Measurements from ENCODE around the gene SELE. TPM values are rescaled to one million over a fixed set of nuclear protein-coding genes. Genes with fewer than 3 reads are reported as not detected.

SELE gene
- total RNA-seq, 1 donor from 2014 or later = 9.9 TPM

DNA sequence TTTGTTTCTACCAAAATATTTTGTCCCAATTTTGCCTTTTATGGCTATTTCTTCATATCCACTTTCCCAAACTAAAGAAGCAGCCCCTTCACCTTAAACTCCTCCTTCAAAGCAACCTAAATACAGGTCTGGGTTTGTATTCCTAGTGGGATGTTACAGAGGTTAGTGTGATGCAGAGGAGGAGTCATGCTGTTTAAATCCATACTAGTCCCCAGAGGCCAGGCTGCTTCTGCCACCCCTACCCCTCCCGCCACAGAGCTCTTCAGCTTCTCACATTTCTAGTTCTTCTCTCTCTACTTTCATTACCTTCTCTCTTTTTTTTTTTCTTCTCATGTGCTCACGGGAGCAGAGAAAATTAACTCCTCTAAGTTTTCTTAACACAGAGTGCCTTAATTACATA lies 51.8 kb downstream of the SELE start:
- no peak for DNase-seq

DNA sequence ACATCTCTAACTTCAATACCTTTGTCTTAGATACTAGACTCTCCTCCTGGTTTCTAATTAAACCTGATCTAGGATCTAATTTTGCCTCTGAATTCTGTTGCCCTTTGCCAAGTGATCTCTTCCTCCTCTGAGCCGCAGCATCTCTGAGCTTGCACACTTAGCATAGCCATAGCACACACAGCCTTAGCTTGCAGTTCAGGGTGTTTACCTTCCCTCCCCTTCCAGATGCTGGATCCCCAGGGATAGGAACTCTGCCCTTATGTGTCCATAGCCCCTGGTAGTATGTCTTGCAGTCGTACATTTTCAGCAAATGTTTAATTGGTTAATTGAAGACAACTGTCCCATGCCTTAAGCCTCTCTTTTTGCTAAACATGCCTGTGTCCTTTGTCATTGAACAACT lies 52.7 kb downstream of the SELE start:
- peak; percentile 12 for DNase-seq

DNA sequence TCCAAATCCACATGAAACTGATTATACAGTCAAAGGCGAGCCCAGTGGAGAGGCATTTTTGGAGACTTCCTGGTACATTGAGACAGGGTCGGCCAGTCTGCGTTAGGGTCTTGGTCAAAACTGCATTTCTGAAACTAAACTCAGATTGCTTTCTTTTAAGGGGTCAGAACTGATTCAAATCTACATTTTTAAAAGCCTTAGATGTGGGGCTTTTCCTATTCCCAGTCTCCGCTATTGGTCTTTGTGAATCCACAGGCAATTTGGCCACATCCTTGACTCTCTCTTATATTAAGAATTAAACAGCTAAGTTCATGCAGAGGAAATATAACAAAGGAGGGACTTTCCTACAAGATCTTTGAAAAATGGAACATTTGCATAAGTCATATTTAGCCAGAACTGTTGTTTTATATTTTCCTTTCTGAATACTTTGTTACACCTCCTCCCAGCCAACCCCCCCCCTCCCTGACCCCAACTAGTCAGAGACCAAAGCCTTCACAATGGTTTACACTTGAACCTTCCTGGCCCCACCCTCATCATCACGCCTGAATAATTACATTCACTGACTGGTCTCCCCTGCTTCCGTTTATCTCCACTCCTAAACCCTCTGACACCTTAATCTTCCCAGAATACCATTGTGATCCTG lies 53.4 kb downstream of the SELE start:
- DNase-seq = no peak

DNA sequence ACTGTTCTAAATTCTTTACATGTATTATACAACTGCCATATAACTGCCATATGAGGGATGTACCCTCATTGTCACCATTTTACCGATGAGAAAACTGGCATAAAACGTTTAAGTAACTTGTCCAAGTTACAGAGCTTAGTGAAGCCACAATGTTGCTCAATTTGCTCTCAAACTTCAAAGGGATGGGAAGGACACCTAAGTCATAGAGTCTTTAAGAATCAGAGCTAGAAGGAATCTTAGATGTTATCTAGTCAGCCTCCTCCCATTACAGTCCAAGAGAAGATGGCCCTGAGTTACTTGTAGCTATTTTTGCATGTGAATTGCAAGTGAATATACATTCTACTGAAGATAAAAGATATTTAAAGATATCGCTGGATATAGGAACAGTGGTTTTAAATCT lies 54.2 kb downstream of the SELE start:
- DNase-seq = no peak

DNA sequence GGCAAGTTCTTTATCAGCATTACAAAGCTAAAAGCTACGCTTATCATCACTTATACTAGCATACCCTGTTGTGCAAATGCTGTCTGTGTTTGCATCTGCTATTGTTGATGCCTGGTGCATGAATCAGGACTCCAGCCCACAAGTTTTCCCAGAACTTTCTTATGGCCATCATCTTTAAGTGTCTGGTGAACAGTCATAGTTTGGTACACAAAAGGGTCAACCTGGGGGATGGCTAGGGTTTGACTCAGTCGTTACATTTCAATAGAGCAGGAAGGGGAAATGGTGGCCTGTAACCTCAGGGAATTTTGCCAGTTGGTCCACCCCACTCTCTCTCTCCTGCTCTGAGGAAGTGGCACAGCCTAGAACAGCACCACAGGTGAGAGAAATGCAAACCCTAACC lies 57.9 kb downstream of the SELE start:
- no peak for DNase-seq

Other genes with a start within 250 kb of the SELE start
- gene SLC19A2, start 248.1 kb downstream of the SELE start, total RNA-seq = 44.3 TPM
- gene F5, start 147.6 kb downstream of the SELE start, total RNA-seq = 0.62 TPM
- gene SELP, start 104.0 kb downstream of the SELE start, total RNA-seq = 7.2 TPM
- gene SELL, start 22.5 kb downstream of the SELE start, total RNA-seq = 4.3 TPM
- gene METTL18, start 60.8 kb upstream of the SELE start, total RNA-seq = 4.9 TPM
- 10.7 TPM for gene SCYL3, start 159.8 kb upstream of the SELE start, total RNA-seq